ENCODE data around the gene SLC7A7. TPM values are rescaled to one million over a fixed set of nuclear protein-coding genes. Genes with fewer than 3 reads are reported as not detected.
A peak's percentile ranks its signal among the peaks of the same experiment; 100 is the strongest.

SLC7A7 gene
- total and polyA plus RNA-seq, 9 of the 15 experiments (the other 6 are each of a cell fraction or from before 2014, with no cell fraction given) = 0.07 to 0.68 (median 0.41) TPM

- Histone ChIP-seq H3K27ac (ENCODE audit: extremely low read depth, low read depth, low read length) (peak overlapping the region; percentile 5; the same call in 2 of the 3 replicates), H3K79me2 (ENCODE audit: control insufficient read depth, insufficient read depth, low read length) (no peaks in the 10 kb centered on the region), H2AFZ (ENCODE audit: low read depth, low read length) (peak overlapping the region; percentile 66; the same call in 1 of the 2 replicates), H3K4me3 (no peak overlapping the region), H3K9ac (ENCODE audit: insufficient read depth in 1 of 2, low read depth in 2 of 2, low read length in 2 of 2) (peak overlapping the region in 1 of 2 experiments; percentile 37; a peak in 1 of 4 replicates), H3K4me1 (replicated peaks in 1 of 2; ENCODE audit: control insufficient read depth in 2 of 2, insufficient read depth in 2 of 2, low read length in 2 of 2) (peaks cover 10 to 13% of the 10 kb centered on the region in 2 experiments; a peak in 4 of 5 replicates), H3K9me1 (ENCODE audit: control insufficient read depth, insufficient read depth, low read length) (no peaks in the 10 kb centered on the region), H3K36me3 (ENCODE audit: control insufficient read depth, insufficient read depth, low read length) (no peaks in the 10 kb centered on the region), H4K20me1 (replicated peaks; ENCODE audit: control insufficient read depth, insufficient read depth, low read length) (no peaks in the 10 kb centered on the region), H3K27me3 (ENCODE audit: control insufficient read depth in 2 of 2, insufficient read depth in 2 of 2, low read length in 2 of 2) (no peaks in the 10 kb centered on the region), H3K9me3 (replicated peaks; ENCODE audit: control insufficient read depth, insufficient read depth, low read depth, low read length) (no peaks in the 10 kb centered on the region), H3K4me2 (ENCODE audit: insufficient read depth, low read length) (no peak overlapping the region)
- no peak for DNase-seq (ENCODE audit: extremely low read depth in 1 of 4, low spot score in 3 of 4)
- ChIA-PET POLR2A (no interaction called here), CTCF (ENCODE audit: low intra/inter-chr PET ratio) (interaction anchor here (0.6 kb wide), 1 partner anchor 297 kb away, joined by 3 read pairs; no protein-coding TSS in a partner anchor)
- 13% methylated on average over 1 of the region's 1 CpG for WGBS (ENCODE audit: insufficient coverage, low coverage, missing lambda C conversion rate)
- no peak for FAIRE-seq
- peak; percentile 75 for ATAC-seq
- TF ChIP-seq HNRNPH1 (optimal IDR thresholded peaks at IDR 0.05; ENCODE audit: low read depth, low read length) (no peak), HDGF (IDR thresholded peaks at IDR 0.05) (no peak), ZNF174 (CRISPR knock-in tag; IDR thresholded peaks at IDR 0.05) (no peak), GABPB2 (CRISPR knock-in tag; conservative IDR thresholded peaks at IDR 0.05) (no peak), ZNF589 (CRISPR knock-in tag; IDR thresholded peaks at IDR 0.05; ENCODE audit: low read depth) (no peak), SRSF9 (IDR thresholded peaks at IDR 0.05; ENCODE audit: borderline replicate concordance, low read depth, low read length) (no peak), MTA1 (IDR thresholded peaks at IDR 0.05; ENCODE audit: borderline replicate concordance) (no peak), ESRRA (IDR thresholded peaks at IDR 0.05; ENCODE audit: borderline replicate concordance, low read depth) (no peak), VEZF1 (CRISPR knock-in tag; IDR thresholded peaks at IDR 0.05) (no peak), HOXB6 (CRISPR knock-in tag; IDR thresholded peaks at IDR 0.05; ENCODE audit: borderline replicate concordance) (no peak), MCM5 (IDR thresholded peaks at IDR 0.05; ENCODE audit: low read depth) (no peak), TCF15 (CRISPR knock-in tag; IDR thresholded peaks at IDR 0.05) (no peak)
- in situ Hi-C loops (cut with MboI) = no loop called here
- intact Hi-C loops (cut with micrococcal nuclease) = no loop called here
- BruUV-seq (replicated peaks) = no TSS peak
These were observed 89.2 kb downstream of the SLC7A7 start for GRCh38 chr14:22726012-22726411.
